ENCODE data around the gene PDE4D.

The PDE4D gene

GRCh38 chr5:59055745-59056448 lies 837.6 kb downstream of the PDE4D start:
- TF ChIP-seq REST (IDR thresholded peaks at IDR 0.05; ENCODE audit: insufficient read depth in 1 of 2, low read depth in 2 of 2, low read length in 2 of 2) = no peak

GRCh38 chr5:59054963-59055528 lies 838.5 kb downstream of the PDE4D start:
- TF ChIP-seq SIN3A (IDR thresholded peaks at IDR 0.05; ENCODE audit: borderline replicate concordance, insufficient read depth, low read length) = no peak
- no peak for TF ChIP-seq TAF1 (IDR thresholded peaks at IDR 0.05; ENCODE audit: borderline replicate concordance, insufficient read depth, low read length)
- no peak for TF ChIP-seq FOXP2 (optimal IDR thresholded peaks at IDR 0.05; ENCODE audit: borderline replicate concordance, extremely low read depth, extremely low read length, insufficient read depth)
- TF ChIP-seq REST (IDR thresholded peaks at IDR 0.05; ENCODE audit: insufficient read depth in 1 of 2, low read depth in 2 of 2, low read length in 2 of 2) = no peak
- no peak for TF ChIP-seq POLR2AphosphoS5 (IDR thresholded peaks at IDR 0.05; ENCODE audit: low read depth, low read length)

GRCh38 chr5:59051951-59052350 lies 841.6 kb downstream of the PDE4D start:
- TF ChIP-seq REST (IDR thresholded peaks at IDR 0.05; ENCODE audit: insufficient read depth in 1 of 2, low read depth in 2 of 2, low read length in 2 of 2) = no peak
- no peak for TF ChIP-seq POLR2AphosphoS5 (IDR thresholded peaks at IDR 0.05; ENCODE audit: low read depth, low read length)
- no peak for TF ChIP-seq SIN3A (IDR thresholded peaks at IDR 0.05; ENCODE audit: borderline replicate concordance, insufficient read depth, low read length)
- TF ChIP-seq FOXP2 (optimal IDR thresholded peaks at IDR 0.05; ENCODE audit: borderline replicate concordance, extremely low read depth, extremely low read length, insufficient read depth) = no peak
- TF ChIP-seq TAF1 (IDR thresholded peaks at IDR 0.05; ENCODE audit: borderline replicate concordance, insufficient read depth, low read length) = no peak

GRCh38 chr5:59049095-59049494 lies 844.4 kb downstream of the PDE4D start:
- TF ChIP-seq POLR2AphosphoS5 (IDR thresholded peaks at IDR 0.05; ENCODE audit: low read depth, low read length) = no peak
- TF ChIP-seq SIN3A (IDR thresholded peaks at IDR 0.05; ENCODE audit: borderline replicate concordance, insufficient read depth, low read length) = no peak
- no peak for TF ChIP-seq FOXP2 (optimal IDR thresholded peaks at IDR 0.05; ENCODE audit: borderline replicate concordance, extremely low read depth, extremely low read length, insufficient read depth)
- no peak for TF ChIP-seq TAF1 (IDR thresholded peaks at IDR 0.05; ENCODE audit: borderline replicate concordance, insufficient read depth, low read length)
- TF ChIP-seq REST (IDR thresholded peaks at IDR 0.05; ENCODE audit: insufficient read depth in 1 of 2, low read depth in 2 of 2, low read length in 2 of 2) = no peak
